Endometrium (tissue), 2 donors: ENCODE data around the gene SPEF1.

Experiments used
- FAIRE-seq: peaks from 2 replicates; lab custom pipeline; 2012; peaks lifted over from hg19 to GRCh38; lab: Jason Lieb, UNC
- donor health status: control.
- donor health status: control.

The SPEF1 gene

DNA sequence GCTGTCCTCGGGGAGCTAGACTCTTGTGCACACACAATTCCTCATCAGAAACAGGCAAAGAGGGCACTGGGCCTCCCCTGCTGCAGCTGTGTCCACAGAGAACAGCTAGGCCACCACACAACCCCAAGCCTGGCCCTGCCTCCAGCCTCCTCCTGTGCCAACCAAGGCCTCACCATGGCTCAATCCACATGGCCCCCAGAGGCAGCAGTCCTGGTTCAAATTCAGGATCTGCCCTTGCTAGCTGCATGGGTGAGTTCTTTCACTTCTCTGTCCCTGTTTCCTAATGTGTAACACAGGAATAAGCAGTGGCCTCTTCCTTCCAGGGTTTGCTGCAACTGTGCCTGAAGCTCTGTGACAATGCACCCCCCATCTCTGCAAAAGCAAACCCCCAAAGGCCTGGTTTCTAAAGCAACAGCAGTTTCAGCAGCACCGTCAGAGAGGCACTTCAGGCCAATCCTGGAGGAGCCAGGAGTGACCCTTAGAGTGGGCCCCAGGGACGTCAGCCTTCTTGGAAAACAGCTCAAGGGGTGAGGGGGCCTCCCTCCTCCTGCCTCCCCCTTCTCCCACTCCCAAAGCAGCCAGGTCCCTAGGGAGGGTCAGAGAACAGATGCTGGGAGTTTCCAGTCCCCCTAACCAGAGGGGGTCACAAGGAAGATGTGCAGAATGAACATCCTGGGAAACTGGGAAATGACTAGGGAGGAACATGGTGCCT lies 15.9 kb downstream of the SPEF1 start:
- no peak for FAIRE-seq

GRCh38 chr20:3764659-3765058 lies 16.6 kb downstream of the SPEF1 start:
- no peak for FAIRE-seq

DNA sequence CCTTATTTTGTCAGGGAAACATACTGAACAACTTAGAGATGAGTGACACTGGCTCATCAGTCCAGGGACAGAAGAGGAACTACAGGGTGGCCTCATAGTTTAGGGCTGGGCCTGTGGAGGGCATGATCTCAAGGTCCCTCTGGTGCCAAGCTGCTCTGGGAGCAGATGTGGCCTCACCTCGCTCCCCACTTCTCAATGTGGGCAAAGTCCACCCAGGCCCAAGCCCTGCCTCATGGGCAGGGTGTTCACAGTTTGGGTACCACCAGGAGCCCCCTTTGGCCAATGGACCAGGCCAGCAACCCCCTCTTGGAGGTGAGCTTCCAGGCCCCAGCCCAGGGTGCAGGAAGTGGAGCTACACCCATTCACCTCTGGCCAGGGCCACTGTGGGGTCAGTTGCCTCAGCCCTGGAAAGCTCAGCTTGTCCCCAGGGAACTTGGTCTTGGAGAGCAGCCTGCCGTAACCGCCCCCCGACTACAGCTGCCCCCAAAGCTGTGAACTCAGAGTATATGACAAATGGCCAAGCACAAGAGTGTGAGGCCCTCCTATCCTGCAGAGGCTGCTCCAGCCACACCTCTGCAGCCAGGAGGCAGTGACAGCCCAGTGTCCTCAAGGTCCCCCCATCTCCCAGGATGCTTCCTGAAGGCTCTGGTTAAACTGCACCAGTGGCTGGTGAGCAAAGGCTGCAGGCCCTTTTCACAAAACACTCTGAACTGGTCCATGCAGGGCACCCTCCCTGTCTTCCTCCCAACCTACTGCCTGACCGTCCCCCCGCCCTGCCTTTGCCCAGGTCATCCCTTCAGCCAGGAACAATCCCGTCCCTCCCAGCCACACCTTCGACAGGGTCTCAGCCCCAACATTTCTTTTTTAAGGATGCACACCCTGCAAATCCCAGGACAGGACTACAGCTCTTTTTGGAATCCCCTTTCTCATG lies 17.3 kb downstream of the SPEF1 start:
- no peak for FAIRE-seq

DNA sequence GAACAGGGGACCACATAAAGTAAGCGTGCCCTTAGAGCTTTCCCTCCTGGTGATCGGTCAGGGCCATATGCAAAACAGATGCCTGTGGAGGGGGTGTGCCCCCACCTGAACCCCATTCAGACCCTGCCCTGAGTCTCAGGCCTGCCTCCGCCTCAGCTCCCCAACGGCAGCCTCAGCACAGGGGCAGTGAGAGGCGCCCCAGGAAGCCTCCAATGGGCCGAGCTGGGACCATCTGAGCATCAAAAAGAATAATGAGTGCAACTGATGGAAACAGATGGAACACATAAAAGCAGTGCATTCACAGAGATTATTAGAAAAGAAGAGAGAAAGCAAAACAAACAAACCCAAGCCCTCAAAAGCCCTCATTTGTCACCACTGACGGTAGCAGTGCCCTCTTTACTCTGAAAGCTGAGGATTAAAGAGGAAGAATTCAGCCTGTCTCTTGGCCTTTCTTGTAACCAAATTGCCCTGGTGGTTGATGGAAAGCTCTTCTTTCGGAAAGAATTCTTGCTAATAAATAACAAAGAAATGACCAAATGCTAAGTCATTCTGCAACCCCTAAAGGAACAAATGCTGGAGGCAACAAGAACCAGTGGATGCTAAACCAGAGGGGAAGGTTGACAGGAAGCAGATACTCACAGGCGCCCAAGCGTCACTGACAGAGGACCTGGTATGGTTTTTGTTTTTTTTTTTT lies 20.4 kb downstream of the SPEF1 start:
- FAIRE-seq, result peak; percentile 29

DNA sequence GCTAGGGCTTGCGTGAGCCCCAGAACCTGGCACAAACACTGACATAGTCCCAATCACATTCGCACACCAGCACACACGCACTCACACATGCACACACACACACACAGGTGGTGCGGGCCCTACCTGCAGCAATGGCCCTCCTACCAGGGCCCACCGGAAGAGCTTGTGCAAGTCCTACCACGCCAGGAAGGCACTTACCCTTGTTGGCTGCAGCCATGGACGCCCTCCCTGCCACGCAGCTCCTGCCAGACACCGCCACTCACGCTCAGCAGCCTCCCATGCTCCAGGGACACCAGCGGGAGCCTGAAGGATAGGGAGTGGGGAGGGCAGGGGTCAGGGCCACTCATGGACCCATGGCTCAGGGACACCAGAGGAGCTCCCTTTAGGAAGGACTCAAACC lies 21.4 kb downstream of the SPEF1 start:
- FAIRE-seq, result no peak

GRCh38 chr20:3759316-3759823 lies 21.9 kb downstream of the SPEF1 start:
- FAIRE-seq, result no peak

GRCh38 chr20:3758566-3758965 lies 22.7 kb downstream of the SPEF1 start:
- FAIRE-seq, result no peak

DNA sequence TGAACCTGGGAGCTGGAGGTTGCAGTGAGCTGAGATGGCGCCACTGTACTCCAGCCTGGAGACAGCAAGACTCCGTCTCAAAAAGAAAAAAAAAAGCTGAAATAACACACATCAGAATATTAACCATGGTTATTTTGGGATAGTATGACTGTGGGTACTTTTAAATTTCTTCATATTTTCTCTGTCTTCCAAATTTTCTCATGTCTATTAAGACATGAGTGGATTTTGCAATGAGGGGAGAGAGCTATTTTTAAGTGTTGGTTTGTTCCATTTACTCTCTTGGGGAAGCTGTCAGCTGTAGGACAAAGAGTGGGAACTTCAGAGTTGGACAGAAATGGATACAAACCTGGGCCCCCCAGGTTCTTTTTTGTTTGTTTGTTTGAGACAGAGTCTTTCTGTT lies 24.0 kb downstream of the SPEF1 start:
- FAIRE-seq, result no peak

DNA sequence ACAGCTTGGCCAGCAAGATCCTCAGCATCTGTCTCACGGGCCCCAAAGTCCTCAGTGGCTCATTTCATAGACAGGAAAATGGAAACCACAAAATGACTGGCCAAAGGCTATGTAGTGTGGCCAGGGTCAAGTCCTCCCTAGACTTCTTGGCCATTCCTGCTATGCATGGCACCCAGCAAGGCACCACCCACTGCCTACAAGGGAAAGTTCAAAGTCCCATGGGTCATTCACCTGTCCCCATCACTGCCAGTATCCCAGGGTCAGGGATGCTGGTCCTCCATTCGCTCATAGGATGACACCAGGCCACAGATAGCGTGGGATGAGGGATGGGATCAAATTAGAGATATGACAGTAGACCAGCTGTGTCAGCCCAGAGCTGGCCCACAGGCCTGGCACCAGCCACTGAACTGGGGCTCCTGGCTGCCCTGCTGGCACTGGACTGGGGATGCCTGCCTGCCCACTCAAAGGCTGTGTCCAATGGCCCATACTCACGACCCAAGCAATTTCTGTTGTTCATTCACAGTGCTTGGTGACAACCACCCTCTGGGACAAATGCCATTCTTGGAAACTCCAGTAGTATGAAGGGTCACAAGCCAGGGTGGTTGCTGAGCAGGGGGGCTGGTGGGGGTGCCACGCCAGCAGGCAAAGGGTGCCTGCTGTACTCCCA lies 25.3 kb downstream of the SPEF1 start:
- no peak for FAIRE-seq

DNA sequence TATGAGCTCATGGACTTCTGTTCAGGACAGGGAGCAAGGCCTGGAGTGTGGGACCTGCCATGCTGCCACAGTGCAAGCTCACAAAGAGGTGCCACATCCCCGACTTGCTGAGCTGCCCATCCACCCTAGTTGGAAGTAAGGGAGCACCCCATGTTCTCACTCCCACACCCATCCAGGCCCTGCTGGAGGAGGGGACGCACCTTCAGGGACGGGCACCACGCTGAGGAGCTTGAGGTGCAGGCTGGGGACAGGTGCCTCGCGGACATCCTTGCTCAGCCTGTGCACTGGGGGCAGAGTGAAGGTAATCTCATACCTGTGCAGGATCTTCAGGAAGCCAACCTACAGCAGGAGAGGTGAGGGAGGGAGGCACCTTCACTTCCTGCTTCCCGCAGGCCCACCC lies 26.0 kb downstream of the SPEF1 start:
- FAIRE-seq, result no peak

GRCh38 chr20:3754276-3754630 lies 27.0 kb downstream of the SPEF1 start:
- no peak for FAIRE-seq

- no peak for FAIRE-seq
Measured at GRCh38 chr20:3753501-3754275, 27.6 kb downstream of the SPEF1 start.

DNA sequence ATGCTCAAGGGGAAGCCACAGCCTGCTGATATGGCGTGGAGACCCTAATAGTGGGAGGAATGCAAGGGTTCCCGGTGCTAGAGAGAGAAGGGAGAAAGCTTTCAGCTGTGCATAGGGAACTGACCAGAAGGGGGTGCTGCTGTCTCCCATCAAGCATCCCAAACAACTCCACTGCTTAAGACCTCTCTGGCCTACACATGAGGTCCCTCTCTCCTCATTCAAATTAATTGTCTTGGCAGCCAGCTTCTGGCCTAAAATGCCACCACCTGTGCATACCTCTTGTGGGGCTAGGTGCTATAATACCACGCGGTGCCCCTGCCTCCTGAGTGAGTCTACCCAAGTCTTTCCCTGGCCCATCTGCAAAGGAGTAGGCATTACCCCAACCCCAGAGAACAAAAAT lies 28.1 kb downstream of the SPEF1 start:
- FAIRE-seq, result no peak

DNA sequence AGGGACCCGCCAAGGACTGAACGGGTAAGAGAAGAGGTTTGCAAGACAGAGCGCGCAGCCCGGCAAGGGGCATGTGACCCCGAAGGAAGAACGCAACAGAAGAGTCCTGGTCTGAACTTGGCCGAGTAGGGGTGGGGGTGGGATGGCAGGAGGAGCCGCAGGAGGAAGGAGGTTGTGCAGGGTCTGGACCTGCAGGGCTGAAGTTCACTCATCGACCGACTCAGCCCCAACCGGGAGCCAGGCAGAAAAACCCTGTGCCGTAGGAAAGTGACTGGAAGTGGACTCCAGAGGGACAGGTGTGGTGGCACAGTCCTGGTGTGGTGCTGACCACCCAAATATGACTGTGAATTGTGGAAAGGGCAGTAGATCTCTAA lies 28.9 kb downstream of the SPEF1 start:
- no peak for FAIRE-seq

GRCh38 chr20:3751675-3752385 lies 29.4 kb downstream of the SPEF1 start:
- FAIRE-seq, result no peak

DNA sequence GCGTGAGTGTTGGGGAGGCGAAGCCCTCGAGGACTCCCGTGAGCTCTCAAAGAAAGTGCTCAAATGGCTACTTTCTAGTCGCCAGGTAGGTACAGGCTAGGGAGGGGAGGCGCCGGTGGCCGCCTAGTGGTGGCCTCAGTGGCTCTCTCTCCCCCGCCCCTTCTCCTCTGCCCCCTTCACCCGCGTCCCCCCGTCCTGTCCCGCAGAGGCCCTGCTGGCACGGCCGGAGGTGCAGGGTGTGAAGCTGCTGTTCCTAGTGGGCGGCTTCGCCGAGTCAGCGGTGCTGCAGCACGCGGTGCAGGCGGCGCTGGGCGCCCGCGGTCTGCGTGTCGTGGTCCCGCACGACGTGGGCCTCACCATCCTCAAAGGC lies 30.0 kb downstream of the SPEF1 start:
- no peak for FAIRE-seq

DNA sequence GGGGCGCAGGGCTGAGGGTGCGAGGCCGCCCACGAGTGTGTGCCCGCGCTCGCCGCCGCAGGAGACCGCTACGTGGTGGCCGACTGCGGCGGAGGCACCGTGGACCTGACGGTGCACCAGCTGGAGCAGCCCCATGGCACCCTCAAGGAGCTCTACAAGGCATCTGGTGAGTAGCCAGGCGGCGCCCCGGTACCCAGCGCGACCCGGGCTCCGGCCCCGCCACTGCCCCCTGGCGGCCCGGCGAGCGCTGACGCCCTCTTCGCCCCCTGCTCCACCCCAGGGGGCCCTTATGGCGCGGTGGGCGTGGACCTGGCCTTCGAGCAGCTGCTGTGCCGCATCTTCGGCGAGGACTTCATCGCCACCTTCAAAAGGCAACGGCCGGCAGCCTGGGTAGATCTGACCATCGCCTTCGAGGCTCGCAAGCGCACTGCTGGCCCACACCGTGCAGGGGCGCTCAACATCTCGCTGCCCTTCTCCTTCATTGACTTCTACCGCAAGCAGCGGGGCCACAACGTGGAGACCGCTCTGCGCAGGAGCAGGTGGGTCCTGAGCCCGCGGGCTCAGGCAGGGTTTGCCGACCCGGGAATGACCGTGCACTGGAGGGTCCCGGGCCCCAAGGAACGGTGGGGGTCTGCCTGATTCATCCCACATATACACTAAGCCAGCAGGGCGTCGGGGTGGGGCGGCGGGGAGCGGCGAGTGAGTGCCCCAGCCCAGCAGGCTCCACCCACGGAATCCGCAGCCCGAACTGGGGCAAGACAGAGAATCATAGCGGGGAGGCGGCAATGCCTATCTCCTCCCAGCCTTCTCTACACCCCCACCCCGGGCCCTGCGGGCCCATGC lies 31.3 kb downstream of the SPEF1 start:
- FAIRE-seq, result no peak

DNA sequence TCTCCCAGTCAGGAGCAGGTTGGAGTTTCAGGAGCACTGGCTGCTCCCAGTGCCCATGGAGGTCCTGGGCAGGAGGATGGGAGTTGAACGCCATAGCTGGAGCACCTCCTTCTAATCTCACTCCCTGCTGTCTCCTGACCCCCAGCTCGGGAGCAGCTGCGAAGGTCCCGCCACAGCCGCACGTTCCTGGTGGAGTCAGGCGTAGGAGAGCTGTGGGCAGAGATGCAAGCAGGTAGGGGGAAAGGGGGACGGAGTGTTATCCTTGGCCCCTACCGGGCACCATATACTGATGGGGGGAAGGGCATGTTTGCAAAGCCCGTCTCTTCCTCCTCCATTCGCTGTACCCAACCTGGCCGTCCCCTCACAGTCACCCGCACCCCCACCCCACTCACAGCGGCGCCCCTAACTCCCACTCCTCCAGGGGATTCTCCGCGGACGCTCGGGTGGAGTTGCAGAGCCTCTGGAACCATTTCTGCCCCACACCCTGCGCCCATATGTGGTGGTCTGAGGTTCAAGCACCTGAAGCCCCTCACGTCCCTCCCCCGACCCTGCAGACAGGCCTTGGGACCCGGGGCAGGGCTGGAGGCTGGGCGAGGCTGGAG lies 32.1 kb downstream of the SPEF1 start:
- no peak for FAIRE-seq

GRCh38 chr20:3748073-3748472 lies 33.2 kb downstream of the SPEF1 start:
- no peak for FAIRE-seq

DNA sequence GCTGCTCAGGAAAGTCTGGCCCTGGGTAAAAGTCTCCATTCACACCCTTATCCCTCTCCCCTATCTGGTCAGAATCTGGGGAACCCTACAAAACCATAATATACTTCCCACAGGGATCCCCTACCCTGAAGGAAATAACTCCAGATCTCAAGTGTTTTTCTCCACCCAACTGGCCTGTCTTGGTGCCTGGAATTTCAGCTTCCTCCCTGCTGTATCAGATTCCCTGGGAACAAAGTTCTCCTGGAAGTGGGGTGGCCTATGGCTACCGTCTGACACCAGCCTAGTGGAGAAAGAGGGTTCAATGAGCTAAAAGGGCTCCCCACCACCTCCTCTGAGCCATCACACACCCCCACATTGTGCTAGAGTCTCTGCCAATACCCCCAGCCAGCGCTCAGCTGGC lies 33.8 kb downstream of the SPEF1 start:
- FAIRE-seq, result no peak
